Activated CD8-positive, alpha-beta memory T cell treated with anti-CD3 and anti-CD28 coated beads, Interleukin-2, amount 10 ng/mL, durations not matched to agents 7 days and 5 days (primary cell): ENCODE results near the gene YAF2. TPM values are rescaled to one million over a fixed set of nuclear protein-coding genes. Genes with fewer than 3 reads are reported as not detected.
"Not testable (repeated sequence)": the region's sequence is repeated elsewhere in the genome, so short reads cannot be mapped to it uniquely, and the experiment has no call there.

Experiments
- ATAC-seq: fragments of 150-1000 bp; cut with Tn5 transposase; one replicate; pipeline ENCODE4 v1.10.0; 2021; ENCODE audit warnings: moderate library complexity
- CTCF ChIA-PET: fragments of 350-600 bp; sonication (Branson Sonifier 250); formaldehyde crosslinking; loops from one replicate; lab custom pipeline; 2021; ENCODE audit warnings: antibody characterized with exemption; lab: Charles Lee
- DNase-seq: peaks from one replicate; pipeline ENCODE4 v3.0.0-alpha.2; 2020
- H3K27ac Mint-ChIP-seq: one replicate; pipeline ENCODE4 v1.8.0; 2021; ENCODE audit warnings: mild to moderate bottlenecking, mixed read lengths
- H3K27me3 Mint-ChIP-seq: one replicate; pipeline ENCODE4 v1.8.0; 2021; ENCODE audit warnings: mixed read lengths
- H3K36me3 Mint-ChIP-seq: one replicate; pipeline ENCODE4 v1.8.0; 2021; ENCODE audit warnings: mild to moderate bottlenecking, mixed read lengths
- H3K4me1 Mint-ChIP-seq: one replicate; pipeline ENCODE4 v1.8.0; 2021; ENCODE audit warnings: mixed read lengths
- H3K4me3 Mint-ChIP-seq: one replicate; pipeline ENCODE4 v1.8.0; 2021; ENCODE audit warnings: mild to moderate bottlenecking, moderate library complexity, mixed read lengths
- H3K9me3 Mint-ChIP-seq: one replicate; pipeline ENCODE4 v1.8.0; 2022; ENCODE audit warnings: low read depth, mixed read lengths
- total RNA-seq, 2 experiments: library from RNA; stranded (reverse); gene quantifications; one replicate each; pipeline ENCODE4 v1.2.3, GENCODE V29; 2021

The YAF2 gene
- total RNA-seq, 2 experiments from 2014 or later: 39.7 to 42.5 TPM

DNA sequence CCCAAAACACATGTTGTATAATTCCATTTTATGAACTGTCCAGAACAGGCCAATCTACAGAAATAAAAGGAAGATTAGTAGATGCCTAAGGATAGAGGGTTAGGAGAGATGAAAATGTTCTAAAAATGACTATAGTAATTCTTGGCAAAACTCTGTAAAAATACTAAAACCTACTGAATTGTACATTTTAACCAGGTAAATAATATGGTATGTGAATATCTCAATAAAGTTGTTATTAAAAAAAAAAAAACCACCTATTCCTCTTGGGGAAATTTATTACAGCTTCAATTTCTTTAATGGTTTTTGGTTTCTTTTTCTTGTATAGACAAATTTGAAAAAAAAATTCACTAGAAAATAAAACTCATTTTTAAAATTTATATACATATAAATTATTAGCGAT is 33.2 kb downstream of the YAF2 start:
- Mint-ChIP-seq H3K36me3 (peaks cover 28% of the 10 kb centered on the region), H3K4me3 (no peak overlapping the region), H3K27me3 (no peaks in the 10 kb centered on the region), H3K27ac (no peak overlapping the region), H3K4me1 (peaks cover 5% of the 10 kb centered on the region), H3K9me3 (no peaks in the 10 kb centered on the region)
- CTCF ChIA-PET: no interaction called here
- DNase-seq: no peak
- ATAC-seq: no peak

DNA sequence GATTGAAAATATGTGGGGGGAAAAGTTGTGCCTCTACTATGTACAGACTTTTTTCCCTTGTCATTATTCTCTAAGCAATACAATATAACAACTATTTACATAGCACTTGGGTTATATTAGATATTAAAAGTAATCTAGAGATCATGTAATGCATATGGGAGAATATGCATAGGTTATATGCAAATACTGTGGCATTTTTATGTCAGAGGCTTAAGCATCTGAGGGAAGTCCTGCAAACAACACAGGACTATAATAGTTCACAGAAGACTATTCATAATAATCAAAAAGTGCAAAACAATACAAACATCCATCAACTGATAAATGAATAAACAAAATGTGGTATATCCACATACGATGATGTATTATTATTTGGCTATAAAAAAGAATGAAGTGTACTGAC is 33.7 kb downstream of the YAF2 start:
- Mint-ChIP-seq H3K4me3 (no peak overlapping the region), H3K36me3 (peaks cover 28% of the 10 kb centered on the region), H3K27ac (no peak overlapping the region), H3K27me3 (no peaks in the 10 kb centered on the region), H3K9me3 (no peaks in the 10 kb centered on the region), H3K4me1 (peaks cover 5% of the 10 kb centered on the region)
- ATAC-seq (no peak), DNase-seq (no peak)
- CTCF ChIA-PET: no interaction called here

DNA sequence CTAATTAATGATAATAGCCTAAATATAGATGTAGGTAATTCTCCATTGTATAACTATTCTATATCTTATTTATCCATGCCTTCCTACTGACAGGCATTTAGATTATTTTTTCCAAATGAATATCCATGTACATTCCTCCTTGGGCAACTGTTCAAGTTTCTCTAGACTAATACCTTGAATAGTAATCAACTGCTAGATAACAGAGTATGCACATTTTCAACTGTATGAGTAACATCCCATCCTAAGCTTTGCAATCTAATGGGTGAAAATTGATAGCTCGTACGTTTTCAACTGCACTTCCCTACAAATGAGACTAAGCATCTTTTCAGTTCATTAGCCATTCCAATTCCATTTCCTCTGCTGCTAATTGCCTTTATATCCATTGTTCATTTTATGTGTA is 37.0 kb downstream of the YAF2 start:
- CTCF ChIA-PET: no interaction called here
- Mint-ChIP-seq H3K27ac (no peak overlapping the region), H3K9me3 (no peaks in the 10 kb centered on the region), H3K4me3 (no peak overlapping the region), H3K27me3 (no peaks in the 10 kb centered on the region), H3K4me1 (no peaks in the 10 kb centered on the region), H3K36me3 (peaks cover 19% of the 10 kb centered on the region)
- DNase-seq (no peak), ATAC-seq (no peak)

DNA sequence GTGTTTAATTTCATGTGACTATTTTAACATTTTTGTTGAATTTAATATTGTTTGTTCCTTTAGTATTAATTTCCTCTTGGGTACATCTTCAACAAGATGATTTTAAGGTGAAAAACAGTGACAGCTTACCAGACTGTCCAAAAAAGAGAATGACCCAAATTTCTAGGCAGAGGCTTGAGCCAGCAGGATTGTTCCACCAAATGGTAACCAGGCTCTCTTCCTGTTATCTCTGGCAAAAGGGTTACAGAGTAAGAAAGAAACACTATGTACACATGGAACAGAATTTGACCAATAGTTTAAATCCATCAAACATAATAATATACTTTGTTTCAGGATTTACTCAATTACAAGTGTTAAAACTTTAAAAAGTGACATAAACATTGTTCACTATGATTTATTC is 39.0 kb downstream of the YAF2 start:
- H3K36me3 Mint-ChIP-seq: peaks cover 13% of the 10 kb centered on the region
- no peak overlapping the region for H3K27ac Mint-ChIP-seq
- no peak overlapping the region for H3K4me3 Mint-ChIP-seq
- CTCF ChIA-PET: no interaction called here
- no peaks in the 10 kb centered on the region for H3K9me3 Mint-ChIP-seq
- H3K27me3 Mint-ChIP-seq: no peaks in the 10 kb centered on the region
- DNase-seq (no peak), ATAC-seq (no peak)
- H3K4me1 Mint-ChIP-seq: no peaks in the 10 kb centered on the region

DNA sequence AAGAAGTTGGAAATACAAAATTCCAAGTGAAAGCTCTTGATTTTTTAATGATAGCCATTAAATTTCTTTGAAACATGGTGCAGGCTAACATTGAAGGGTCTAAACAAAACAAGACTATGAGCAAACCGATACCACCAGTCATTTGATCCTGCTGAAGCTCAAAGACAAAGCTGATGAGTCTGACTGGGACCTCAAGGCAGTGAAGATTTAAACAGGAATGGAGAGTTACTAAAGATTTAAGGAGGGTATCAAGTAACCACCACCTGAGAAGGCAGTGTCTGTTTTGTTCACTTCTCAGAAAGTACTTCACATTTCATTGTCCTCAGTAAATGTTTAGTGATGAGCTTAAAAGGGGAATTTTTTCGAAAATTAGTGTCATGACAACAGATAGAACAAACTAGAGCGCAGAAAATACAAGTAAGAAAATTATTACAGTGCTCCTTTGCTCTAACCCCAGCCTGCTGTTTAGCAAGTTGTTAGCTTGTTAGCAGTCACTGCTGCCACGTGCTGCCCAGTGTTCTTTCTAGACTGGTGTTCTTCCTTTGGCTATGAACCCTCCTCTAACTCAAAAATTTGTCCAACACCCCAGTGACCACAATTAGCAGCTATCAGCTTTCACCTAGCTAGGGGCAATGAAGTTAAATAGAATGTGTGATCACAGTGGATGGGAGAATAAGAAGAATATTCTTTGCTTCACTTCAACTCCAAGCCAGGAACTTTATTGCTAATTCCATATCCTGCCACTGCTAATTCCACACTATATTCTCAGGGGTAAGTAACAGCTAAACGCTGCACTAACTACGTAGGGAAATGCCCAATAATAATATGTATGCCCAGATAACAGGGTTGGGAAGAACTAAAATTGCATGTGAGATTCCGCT is 41.1 kb downstream of the YAF2 start:
- Mint-ChIP-seq H3K27me3 (no peaks in the 10 kb centered on the region), H3K36me3 (peaks cover 9% of the 10 kb centered on the region), H3K4me3 (no peak overlapping the region), H3K9me3 (no peaks in the 10 kb centered on the region), H3K27ac (no peak overlapping the region), H3K4me1 (no peaks in the 10 kb centered on the region)
- DNase-seq: no peak
- ATAC-seq: no peak
- CTCF ChIA-PET: interaction anchor here (1.7 kb wide), 1 partner anchor 9 kb away, joined by 4 read pairs; no protein-coding TSS in a partner anchor

DNA sequence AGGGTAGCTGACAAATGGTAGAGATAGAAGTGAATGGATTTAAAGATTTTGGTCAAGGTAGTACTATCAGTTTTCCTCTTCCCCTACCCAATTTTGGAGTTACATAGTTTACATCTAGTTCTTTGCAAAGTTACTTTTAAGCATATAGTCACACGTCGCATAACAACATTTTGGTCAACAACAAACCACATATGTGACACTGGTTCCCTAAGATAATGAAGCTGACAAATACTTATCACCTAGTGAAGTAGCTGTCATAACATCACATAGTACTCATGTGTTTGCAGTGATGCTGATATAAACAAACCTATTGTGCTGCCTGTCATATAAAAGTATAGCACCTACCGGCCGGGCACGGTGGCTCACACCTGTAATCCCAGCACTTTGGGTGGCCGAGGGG is 45.4 kb downstream of the YAF2 start:
- no peak for ATAC-seq
- Mint-ChIP-seq H3K9me3 (no peaks in the 10 kb centered on the region), H3K4me3 (no peak overlapping the region), H3K27ac (no peak overlapping the region), H3K36me3 (peaks cover 7% of the 10 kb centered on the region), H3K4me1 (no peaks in the 10 kb centered on the region), H3K27me3 (no peaks in the 10 kb centered on the region)
- DNase-seq: no peak
- CTCF ChIA-PET: no interaction called here

DNA sequence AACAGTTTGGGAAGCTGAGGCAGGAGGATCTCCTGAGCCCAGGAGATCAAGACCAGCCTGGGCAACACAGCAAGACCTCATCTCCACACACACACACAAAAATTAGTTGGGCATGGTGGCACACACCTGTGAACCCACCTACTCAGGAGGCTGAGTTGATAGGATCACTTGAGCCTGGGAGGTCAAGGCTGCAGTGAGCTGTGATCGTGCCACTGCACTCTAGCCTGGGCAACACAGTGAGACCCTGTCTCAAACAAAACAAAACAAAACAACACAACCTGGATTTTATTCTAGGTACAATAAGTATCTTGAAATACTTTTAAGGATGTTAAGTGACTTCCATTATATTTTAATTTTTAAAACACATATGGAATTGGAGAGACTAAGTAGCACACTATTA is 45.8 kb downstream of the YAF2 start:
- H3K27ac Mint-ChIP-seq: no peak overlapping the region
- H3K36me3 Mint-ChIP-seq: peaks cover 7% of the 10 kb centered on the region
- no peaks in the 10 kb centered on the region for H3K27me3 Mint-ChIP-seq
- H3K4me1 Mint-ChIP-seq: no peaks in the 10 kb centered on the region
- ATAC-seq: no peak
- CTCF ChIA-PET: no interaction called here
- DNase-seq: no peak
- H3K4me3 Mint-ChIP-seq: no peak overlapping the region
- H3K9me3 Mint-ChIP-seq: no peaks in the 10 kb centered on the region

DNA sequence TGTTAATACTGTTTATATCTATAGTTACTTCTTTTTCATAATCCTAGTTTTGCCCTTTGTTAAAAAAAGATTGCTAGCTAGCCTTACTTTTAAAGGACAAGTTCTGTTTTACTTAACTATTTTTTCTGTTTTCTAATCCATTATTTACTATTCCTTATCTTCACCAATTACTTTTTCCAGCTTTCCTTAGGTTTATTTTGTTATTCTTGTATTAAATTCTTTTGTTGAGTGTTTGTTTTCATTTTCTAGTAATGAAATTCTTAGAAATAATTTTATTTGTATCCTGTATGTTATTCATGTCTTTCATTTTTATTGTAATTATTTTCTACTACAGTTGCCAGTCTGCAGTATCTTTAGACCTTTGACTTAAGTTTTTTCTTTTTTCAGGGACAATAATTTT is 47.7 kb downstream of the YAF2 start:
- H3K27ac Mint-ChIP-seq: no peak overlapping the region
- H3K4me3 Mint-ChIP-seq: no peak overlapping the region
- H3K36me3 Mint-ChIP-seq: peaks cover 4% of the 10 kb centered on the region
- DNase-seq (no peak), ATAC-seq (no peak)
- no peaks in the 10 kb centered on the region for H3K9me3 Mint-ChIP-seq
- no peaks in the 10 kb centered on the region for H3K4me1 Mint-ChIP-seq
- H3K27me3 Mint-ChIP-seq: no peaks in the 10 kb centered on the region
- CTCF ChIA-PET: interaction anchor here (0.7 kb wide), 1 partner anchor 15 kb away, joined by 3 read pairs; no protein-coding TSS in a partner anchor

DNA sequence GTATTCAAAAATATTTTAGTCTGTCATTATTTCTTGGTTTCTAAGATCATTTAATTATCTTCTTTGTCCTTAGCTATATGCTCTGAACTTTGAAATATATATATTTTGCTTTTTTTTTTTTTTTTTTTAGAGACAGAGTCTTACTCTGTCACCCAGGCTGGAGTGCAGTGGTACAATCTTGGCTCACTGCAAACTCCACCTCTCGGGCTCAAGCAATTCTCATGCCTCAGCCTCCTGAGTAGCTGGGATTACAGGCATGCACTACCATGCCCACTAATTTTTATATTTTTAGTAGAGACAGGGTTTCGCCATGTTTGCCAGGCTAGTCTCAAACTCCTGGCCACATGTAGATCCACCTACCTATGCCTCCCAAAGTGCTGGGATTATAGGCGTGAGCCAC is 49.8 kb downstream of the YAF2 start:
- H3K36me3 Mint-ChIP-seq, H3K4me3 Mint-ChIP-seq, ATAC-seq, DNase-seq, H3K27ac Mint-ChIP-seq, CTCF ChIA-PET, H3K9me3 Mint-ChIP-seq, H3K4me1 Mint-ChIP-seq, H3K27me3 Mint-ChIP-seq: not testable (repeated sequence)

DNA sequence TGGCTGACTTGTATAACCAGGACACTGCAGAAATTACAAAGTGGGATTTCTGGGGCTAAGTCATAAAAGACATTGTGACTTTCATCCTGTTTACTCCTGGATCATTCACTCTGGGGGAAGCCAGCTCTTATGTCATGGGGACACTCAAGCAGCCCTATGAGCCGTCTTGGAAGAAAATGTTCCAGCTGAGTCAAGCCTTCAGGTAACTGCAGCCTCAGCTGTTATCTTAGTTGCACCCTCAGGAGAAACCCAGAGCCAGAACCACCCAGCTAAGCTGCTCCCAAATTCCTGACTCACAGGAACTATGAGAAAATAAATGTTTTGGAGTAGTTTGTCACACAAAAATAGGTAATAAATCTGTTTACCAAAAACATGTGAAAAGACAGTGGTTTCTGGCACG is 50.2 kb downstream of the YAF2 start:
- Mint-ChIP-seq H3K9me3 (no peaks in the 10 kb centered on the region), H3K27ac (no peak overlapping the region), H3K4me1 (no peaks in the 10 kb centered on the region), H3K36me3 (peaks cover 12% of the 10 kb centered on the region), H3K27me3 (no peaks in the 10 kb centered on the region), H3K4me3 (no peak overlapping the region)
- CTCF ChIA-PET: no interaction called here
- ATAC-seq (no peak), DNase-seq (no peak)

DNA sequence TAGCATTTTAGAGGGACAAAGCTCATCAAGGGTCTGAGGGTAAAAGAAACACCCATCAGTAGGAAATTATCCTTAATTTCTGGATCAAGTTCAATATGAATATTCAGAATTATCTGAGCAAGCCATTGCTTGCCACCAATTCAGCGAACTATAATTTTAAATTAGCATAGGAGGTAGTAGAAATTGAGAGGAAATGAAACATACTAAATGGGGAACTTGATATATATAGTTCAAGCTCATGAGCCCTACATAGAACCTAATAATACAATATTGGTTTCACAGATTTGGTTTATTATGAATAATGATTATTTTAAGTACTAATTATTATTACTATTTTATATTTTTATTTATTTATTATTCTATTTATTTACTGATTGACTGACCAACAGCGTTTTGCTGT is 51.3 kb downstream of the YAF2 start:
- ATAC-seq: no peak
- H3K4me1 Mint-ChIP-seq: peaks cover 3% of the 10 kb centered on the region
- no peaks in the 10 kb centered on the region for H3K27me3 Mint-ChIP-seq
- H3K36me3 Mint-ChIP-seq: peaks cover 9% of the 10 kb centered on the region
- CTCF ChIA-PET: no interaction called here
- H3K4me3 Mint-ChIP-seq: no peak overlapping the region
- H3K9me3 Mint-ChIP-seq: no peaks in the 10 kb centered on the region
- H3K27ac Mint-ChIP-seq: no peak overlapping the region
- no peak for DNase-seq

DNA sequence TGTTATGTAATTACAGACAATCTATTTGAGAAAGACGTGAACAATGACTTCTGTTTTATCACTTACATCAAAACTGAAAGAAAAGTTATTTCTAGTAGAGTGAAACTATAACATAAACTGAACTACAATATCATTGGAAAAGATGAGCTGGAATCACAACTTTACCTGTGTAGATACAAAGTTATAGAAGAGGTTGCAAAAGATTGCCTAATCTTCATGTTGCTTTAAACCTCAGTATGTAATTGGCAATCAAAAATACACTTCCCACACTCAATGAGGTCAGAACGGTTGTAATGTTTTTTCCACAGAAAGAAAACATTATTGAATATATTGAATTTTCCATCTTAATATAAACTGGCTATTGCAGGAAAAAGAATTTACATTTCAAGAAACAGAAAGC is 55.7 kb downstream of the YAF2 start:
- H3K4me3 Mint-ChIP-seq: no peak overlapping the region
- DNase-seq (no peak), ATAC-seq (no peak)
- no peak overlapping the region for H3K27ac Mint-ChIP-seq
- H3K27me3 Mint-ChIP-seq: no peaks in the 10 kb centered on the region
- CTCF ChIA-PET: no interaction called here
- H3K36me3 Mint-ChIP-seq: peaks cover 16% of the 10 kb centered on the region
- H3K9me3 Mint-ChIP-seq: no peaks in the 10 kb centered on the region
- H3K4me1 Mint-ChIP-seq: peaks cover 5% of the 10 kb centered on the region

DNA sequence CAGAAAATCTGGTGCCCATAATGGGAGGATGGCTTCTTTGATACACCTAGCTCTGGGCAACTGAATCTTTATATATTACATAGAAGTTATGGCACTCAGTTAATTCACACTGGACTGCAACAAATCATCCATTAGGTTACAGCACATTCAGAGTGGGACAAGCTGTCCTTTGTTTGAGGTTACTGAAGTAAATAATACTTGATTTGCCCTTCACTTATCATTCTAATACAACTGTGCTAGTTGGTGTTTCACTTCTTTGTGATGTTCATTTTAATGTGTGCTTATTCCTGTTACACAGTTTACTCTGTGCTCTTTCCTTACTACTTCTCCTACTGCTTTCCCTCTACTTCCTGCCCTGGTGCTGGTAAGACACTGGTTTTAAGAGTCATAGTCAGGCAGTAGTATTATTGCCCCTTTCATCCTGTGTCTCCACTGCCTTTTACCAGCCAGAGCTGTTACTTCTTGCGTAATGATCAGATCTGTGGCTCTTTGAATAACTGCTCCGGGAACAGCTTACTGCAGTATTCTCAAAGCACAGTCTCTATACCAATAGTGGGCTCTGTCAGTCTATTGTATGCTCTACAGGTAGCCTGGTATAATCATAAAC is 57.0 kb downstream of the YAF2 start:
- Mint-ChIP-seq H3K27me3 (no peaks in the 10 kb centered on the region), H3K4me1 (peaks cover 5% of the 10 kb centered on the region), H3K27ac (no peak overlapping the region), H3K9me3 (peaks cover 3% of the 10 kb centered on the region), H3K4me3 (no peak overlapping the region), H3K36me3 (peaks cover 26% of the 10 kb centered on the region)
- CTCF ChIA-PET: interaction anchor here (0.6 kb wide), 1 partner anchor 1259 kb away, joined by 3 read pairs; no protein-coding TSS in a partner anchor
- no peak for ATAC-seq
- DNase-seq: no peak

DNA sequence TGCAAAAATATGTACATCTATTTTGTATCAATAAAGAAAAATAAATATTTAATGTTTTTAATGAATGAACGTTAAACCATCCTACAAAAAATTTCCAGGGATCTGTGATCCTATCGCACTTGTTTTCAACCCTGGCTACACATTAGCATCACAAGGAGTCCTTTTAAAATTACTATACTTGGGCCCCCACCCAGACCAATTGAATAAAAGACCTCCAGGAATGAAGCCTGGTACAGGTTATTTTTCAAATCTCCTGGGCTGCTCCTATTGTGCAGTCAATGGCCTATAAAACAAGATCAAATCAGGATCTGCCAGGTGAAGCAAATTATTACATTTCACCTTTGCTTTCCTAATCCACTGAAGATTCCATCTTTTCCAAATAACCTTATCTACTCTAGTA is 59.9 kb downstream of the YAF2 start:
- Mint-ChIP-seq H3K4me1 (peaks cover 5% of the 10 kb centered on the region), H3K36me3 (peaks cover 28% of the 10 kb centered on the region), H3K4me3 (no peak overlapping the region), H3K9me3 (peaks cover 3% of the 10 kb centered on the region), H3K27ac (no peak overlapping the region), H3K27me3 (no peaks in the 10 kb centered on the region)
- no peak for DNase-seq
- CTCF ChIA-PET: no interaction called here
- no peak for ATAC-seq
